HG02623 (cell line): Measurements from ENCODE around the gene CEP89.
A peak's percentile ranks its signal among the peaks of the same experiment; 100 is the strongest.
"Not testable (repeated sequence)": the region's sequence is repeated elsewhere in the genome, so short reads cannot be mapped to it uniquely, and the experiment has no call there.

Source experiments
- ATAC-seq: cut with Tn5 transposase; IDR thresholded peaks from one replicate; pipeline ENCODE4 v1.9.1; 2021; ENCODE audit warnings: moderate library complexity; ENCODE audit not compliant: unreplicated experiment

The CEP89 gene

DNA sequence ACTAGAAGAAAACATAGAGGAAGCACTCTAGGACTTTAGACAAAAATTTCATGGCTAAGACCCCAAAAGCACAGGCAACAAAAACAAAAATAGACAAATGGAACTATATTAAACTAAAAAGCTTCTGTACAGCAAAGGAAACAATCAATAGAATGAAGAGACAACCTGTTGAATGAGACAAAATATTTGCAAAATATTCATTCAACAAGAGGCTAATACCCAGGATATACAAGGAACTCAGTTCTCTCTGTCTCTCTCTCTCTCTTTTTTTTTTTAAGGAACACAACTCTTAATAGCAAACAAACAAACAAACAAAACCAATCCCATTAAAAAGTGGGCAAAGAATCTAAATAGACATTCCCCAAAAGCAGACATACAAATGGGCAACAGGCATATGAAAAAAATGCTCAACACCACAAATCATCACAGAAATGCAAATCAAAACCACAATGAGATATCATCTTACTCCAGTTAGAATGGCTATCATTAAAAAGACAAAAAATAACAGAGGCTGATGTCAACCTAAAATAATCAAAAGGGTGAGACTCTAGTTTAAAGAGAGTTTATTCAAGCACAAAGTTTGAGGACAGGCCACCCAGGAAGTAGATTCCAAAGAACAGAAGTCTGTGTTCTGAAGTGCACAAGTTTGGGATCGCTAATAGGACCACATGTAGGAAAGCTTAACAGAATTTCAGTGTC, 75.1 kb downstream of the CEP89 start:
- no peak for ATAC-seq

GRCh38 chr19:32895384-32895783, 76.4 kb downstream of the CEP89 start:
- ATAC-seq = peak; percentile 52

DNA sequence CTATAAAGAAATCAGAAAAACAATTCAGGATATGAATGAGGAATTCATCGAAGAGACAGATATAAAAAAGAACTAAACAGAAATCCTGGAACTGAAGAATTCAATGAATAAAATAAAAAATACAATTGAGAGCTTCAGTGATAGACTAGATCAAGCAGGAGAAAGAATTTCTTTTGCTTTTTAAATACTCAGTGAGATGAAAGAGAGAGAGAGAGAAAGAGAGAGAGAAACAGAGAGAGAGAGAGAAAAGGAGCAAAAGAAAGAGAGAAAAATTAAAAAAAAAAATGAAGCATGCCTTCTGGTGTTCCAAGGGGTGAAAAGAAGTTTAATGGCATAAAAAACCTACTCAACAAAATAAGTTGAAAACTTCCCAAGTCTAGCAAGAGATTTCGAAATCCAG, 80.1 kb downstream of the CEP89 start:
- no peak for ATAC-seq

DNA sequence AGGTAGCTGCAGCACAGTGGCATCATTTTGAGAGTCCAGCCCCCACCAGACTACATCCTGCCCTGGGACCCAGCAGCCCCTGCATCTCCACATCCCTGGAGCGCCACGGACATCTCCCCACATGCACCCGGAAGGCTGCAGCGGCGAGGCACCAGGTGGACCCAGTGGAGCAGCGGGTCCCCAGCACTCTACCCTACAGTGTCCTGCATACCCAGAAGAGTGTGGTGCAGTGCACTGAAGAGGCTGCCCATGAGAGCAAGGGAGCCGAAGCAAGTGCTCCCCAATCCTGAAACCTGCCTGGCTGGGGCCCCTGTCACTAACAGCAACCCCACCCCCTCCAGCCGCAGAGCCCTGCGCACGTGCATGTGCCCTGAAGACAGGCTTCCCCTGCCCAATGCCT, 80.9 kb downstream of the CEP89 start:
- no peak for ATAC-seq

- no peak for ATAC-seq
These were observed 81.4 kb downstream of the CEP89 start for GRCh38 chr19:32890326-32890725.

GRCh38 chr19:32889137-32889934, 82.4 kb downstream of the CEP89 start:
- no peak for ATAC-seq

GRCh38 chr19:32887572-32888215, 84.1 kb downstream of the CEP89 start:
- no peak for ATAC-seq

GRCh38 chr19:32886241-32886640, 85.5 kb downstream of the CEP89 start:
- ATAC-seq = no peak

DNA sequence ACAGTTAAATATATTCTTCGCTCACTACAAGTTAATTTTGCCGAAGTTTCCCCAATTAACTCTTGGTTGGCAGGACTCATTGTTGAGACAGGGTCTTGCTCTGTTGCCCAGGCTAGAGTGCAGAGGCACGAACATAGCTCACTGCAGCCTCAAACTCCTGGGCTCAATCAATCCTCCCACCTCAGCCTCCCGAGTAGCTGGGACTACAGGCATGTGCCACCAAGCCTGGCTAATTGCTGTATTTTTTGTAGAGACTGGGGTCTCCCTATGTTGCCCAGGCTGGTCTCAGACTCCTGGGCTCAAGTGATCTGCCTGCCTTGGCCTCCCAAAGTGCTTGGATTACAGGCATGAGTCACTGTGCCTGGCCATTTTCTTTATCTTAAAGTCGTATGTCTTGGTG, 86.5 kb downstream of the CEP89 start:
- ATAC-seq = not testable (repeated sequence)

DNA sequence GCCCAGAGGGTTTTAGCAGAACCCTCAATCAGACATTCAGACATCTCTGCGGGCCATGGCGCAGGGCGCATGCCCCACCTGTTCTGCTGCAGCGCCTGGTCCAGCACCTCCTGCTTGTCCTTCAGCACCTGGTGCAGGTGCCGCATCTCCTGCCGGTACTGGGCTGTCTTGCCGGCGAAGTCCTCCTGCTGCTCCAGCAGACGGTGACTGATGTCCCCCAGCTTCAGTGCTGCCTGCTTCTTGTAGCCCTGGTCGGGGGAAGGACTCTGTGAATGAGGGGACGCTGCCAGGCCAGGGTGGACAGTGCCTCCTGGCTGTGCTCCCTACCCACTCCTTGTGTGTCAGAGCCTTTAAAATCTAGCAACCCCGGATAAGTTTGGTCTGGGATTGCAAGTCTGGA, 90.0 kb downstream of the CEP89 start:
- no peak for ATAC-seq

GRCh38 chr19:32880622-32881021, 91.1 kb downstream of the CEP89 start:
- no peak for ATAC-seq

DNA sequence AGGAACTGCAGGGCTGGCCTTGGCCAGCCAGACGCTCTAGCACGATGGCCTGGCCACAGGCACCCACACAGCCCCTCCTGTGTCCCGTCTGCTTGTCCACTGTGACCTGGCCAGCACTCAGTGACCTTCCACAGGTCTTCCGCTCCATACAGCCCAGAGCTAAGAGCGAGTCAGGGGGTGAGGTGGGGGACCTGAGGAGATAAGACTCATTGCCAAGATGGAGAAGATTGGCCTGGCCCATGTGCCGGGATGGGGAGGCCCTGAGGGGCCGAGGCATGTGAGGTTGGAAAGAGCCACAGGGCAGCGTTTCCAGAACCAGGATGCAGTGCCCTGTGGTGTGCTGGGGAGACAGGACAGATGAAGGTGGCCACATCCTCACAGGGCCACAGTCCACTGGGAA, 92.0 kb downstream of the CEP89 start:
- no peak for ATAC-seq

DNA sequence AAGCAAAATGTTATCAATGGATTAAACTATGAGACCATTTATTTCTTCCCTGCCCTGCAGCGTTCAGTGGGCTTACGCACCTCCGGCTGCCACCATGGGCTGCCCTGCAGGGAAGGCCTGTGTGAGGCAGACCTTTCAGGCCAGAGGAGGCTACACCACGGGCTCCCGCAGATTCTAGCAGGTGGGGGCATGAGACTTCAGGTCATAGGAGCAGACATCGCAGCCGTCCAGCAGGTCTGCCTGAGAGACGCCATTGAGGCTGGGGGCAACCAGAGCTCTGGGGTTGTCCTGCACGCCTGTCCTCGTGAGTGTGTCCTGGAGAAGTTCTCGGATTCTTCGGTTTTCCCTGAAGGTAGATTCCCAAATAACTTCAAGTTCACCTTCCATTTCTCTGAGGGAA, 92.8 kb downstream of the CEP89 start:
- ATAC-seq = no peak

DNA sequence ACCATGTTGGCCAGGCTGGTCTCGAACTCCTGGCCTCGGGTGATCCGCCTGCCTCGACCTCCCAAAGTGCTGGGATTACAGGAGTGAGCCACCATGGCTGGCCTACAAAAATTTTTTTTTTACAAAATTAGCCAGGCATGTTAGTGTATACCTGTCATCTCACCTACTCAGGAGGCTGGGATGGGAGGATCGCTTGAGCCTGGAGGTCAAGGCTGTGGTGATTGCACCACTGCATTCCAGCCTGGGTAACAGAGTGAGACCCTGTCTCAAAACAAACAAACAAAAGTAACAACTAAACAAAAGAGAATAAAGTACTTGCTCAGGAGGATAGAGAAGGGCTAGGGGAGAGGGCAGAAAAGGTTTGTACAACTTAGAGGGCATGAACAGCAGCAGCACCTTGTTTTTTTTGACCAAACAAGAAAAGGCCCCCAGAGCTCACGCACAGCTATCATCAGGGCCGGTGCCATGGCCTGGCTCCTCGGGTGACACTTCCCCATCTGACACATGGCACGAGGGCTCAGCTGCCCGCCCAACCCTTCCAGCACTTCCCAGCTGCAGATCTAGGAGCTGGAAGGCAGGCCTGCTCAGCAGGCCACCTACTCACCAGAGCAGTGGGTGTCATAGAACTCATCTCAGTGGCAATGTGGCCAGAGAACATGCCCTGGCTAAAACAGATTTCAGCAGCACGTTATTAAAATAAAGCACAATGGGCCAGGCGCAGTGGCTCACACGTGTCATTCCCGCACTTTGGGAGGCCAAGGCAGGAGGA, 93.6 kb downstream of the CEP89 start:
- no peak for ATAC-seq

- ATAC-seq = no peak
These were observed 94.3 kb downstream of the CEP89 start for GRCh38 chr19:32877323-32877912.

DNA sequence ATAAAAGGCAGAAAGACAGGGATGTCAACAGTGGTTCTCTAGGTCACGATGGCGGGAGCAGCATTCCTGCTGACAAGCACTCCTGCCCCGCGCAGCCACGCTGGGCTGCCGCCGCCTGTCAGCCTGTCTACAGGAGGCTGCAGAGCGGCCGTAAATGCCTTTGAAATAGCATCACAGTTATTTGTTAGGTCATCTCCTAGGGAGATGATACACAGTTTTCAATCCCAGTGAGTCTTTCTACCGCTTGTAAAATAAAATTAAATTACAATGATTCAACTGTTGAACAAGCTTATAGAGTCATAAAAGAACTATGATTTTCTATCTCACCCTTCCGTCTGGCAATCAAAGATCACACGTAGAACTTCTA, 94.9 kb downstream of the CEP89 start:
- ATAC-seq = no peak

DNA sequence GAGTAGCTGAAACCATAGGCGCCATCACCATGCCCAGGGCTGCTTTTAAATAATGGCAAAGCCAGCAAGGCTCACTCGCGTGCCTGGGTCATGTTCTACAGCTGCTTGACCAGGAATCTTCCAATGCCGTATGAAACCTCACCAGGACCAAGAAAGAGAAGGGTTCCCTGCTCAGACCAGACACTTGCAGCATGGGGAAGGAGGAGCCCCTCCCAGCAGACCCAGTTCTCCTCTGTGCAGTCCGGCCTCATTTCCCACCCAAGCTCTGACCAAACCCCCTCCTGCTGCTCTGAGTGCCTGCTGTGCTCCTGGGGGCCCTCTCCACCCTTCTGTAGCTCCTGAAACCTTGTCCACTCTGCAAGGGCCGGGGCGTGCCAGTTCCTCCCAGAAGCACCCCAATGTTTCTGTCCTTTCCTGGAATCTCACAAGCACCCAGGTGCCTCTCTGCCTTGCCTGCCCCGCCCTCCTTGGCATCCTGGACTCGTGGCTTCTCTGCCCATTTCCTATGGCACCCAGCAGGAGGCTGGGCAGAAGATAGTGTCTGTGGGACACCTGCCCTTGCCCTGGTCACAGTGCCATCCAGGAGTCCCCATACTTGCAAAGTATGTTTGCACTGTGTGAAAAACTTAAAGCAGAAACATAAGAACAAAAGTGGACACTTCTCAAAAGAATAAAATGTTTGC, 95.4 kb downstream of the CEP89 start:
- no peak for ATAC-seq

- ATAC-seq = no peak
These were observed 96.3 kb downstream of the CEP89 start for GRCh38 chr19:32875428-32875827.

DNA sequence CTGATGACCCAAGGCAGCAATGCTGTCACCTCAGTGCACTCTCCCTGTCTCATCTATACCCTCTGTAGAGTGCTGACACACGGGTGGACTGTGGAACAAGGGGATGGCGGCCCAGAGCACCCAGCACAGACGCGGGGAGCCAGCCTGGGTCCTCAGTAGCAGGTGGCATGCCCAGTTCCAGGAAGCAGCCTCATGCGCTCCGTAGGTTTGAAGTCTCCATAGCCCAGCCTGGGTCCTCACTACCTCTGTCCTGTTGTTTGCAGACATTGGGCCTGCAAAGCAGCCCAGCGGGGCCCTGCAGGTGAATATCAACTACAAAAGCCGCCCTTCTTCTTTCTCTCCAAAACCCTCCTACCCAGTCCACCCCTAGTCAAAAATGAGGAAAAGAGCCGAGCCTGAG, 97.2 kb downstream of the CEP89 start:
- no peak for ATAC-seq

- ATAC-seq = no peak
These were observed 98.4 kb downstream of the CEP89 start for GRCh38 chr19:32873247-32873959.
